G401 (cell line): Measurements from ENCODE around the gene CCDC190. TPM values are rescaled to one million over a fixed set of nuclear protein-coding genes. Genes with fewer than 3 reads are reported as not detected.
A peak's percentile ranks its signal among the peaks of the same experiment; 100 is the strongest.
"Not testable (repeated sequence)": the region's sequence is repeated elsewhere in the genome, so short reads cannot be mapped to it uniquely, and the experiment has no call there.

Source experiments
- DNase-seq: peaks from one replicate; pipeline ENCODE4 v3.0.0-alpha.2; 2015; ENCODE audit warnings: low spot score
- in situ Hi-C: cut with HindIII; loops from 2 replicates; pipeline ENCODE4 v1.10.0; 2016; ENCODE audit warnings: low sequenced_read_pairs, mixed read lengths
- total RNA-seq: library from RNA; depleted of rRNA; stranded (reverse); fragments of >200 nt; shearing (Covaris generic); gene quantifications from 2 replicates; pipeline ENCODE4 v1.2.3, GENCODE V29; 2014; rRNA removed

The CCDC190 gene
- total RNA-seq, 1 experiment from 2014 or later, result not detected

DNA sequence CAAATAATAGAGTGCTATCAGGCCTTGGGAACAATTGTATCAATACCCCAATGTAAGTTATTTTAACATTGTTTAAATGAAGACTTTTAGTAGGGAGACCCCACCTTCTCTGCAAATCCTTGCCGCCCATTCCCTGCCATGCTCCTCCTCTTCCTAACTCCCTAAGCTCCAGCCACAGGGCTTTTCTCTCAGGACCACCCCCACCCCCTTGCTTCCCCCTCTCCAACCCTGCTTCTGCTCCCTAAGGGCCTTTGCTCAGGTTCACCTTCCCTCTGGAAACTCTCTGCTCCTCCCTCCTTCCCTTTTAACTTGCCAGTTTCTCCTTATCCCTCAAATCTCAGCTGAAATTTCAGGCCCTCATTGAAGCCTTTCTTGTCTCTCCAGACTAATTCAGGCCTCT lies 16.8 kb downstream of the CCDC190 start:
- in situ Hi-C loops, result no loop called here
- no peak for DNase-seq

- in situ Hi-C loops, result no loop called here
- no peak for DNase-seq
Observed at GRCh38 chr1:162840250-162840839, 20.6 kb downstream of the CCDC190 start.

DNA sequence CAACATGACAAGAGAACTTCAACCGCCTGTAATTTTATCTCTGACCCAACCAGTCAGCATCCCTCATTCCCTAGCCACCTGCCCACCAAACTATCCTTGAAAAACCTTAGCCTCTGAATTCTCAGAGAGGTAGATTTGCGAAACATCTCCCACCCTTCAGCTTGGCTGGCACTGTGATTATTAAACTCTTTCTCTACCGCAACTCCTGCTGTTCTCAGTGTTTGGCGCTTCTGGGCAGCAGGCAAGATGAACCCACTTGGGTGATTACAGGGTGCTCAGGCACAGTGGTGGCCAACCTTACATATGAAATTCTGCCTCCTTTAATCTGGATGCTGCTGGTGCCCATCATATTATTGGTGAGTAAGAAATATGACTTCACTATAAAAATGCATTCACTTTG lies 22.1 kb downstream of the CCDC190 start:
- in situ Hi-C loops, result no loop called here

GRCh38 chr1:162835157-162835899 lies 25.6 kb downstream of the CCDC190 start:
- DNase-seq, result no peak
- in situ Hi-C loops, result no loop called here

More for the DNA sequence above, 22.1 kb downstream of the CCDC190 start:
- no peak for DNase-seq

- in situ Hi-C loops, result no loop called here
- no peak for DNase-seq
Observed at GRCh38 chr1:162832470-162832869, 28.5 kb downstream of the CCDC190 start.

DNA sequence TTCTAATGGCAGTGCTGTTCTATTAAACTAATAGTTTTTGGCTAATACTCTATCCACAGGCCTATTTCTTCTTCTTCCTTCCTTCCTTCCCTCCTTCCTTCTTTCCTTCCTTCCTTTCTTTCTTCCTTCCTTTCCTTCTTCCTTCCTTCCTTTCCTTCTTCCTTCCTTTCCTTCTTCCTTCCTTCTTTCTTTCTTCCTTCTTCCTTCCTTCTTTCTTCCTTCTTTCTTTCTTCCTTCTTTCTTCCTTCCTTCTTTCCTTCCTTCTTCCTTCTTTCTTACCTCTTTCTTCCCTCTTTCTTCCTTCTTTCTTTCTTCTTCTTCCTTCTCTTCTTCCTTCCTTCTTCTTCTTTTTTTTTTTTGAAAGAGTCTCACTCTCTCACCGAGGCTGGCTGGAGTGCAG lies 31.7 kb downstream of the CCDC190 start:
- in situ Hi-C loops, result no loop called here
- DNase-seq, result no peak

- DNase-seq, result no peak
- in situ Hi-C loops, result no loop called here
Observed at GRCh38 chr1:162823771-162824525, 37.0 kb downstream of the CCDC190 start.

DNA sequence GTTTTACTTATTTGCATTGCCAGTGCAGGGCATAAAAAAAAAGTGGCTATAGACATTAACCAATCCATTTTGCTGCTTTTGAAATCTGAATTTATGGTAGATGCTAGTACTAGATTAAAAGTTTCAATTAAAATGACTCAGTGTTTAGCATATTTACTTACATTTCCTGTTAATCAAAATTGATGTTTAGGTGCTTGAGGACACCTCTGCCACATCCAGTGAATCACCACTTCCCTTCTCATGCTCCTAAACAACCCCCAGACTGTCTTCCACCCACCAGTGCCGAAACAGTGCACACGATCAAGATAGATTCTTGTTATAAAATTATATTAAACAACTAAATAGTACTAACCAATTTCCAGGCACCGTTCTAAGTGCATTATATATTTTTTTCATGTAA lies 37.7 kb downstream of the CCDC190 start:
- no peak for DNase-seq
- in situ Hi-C loops, result no loop called here

DNA sequence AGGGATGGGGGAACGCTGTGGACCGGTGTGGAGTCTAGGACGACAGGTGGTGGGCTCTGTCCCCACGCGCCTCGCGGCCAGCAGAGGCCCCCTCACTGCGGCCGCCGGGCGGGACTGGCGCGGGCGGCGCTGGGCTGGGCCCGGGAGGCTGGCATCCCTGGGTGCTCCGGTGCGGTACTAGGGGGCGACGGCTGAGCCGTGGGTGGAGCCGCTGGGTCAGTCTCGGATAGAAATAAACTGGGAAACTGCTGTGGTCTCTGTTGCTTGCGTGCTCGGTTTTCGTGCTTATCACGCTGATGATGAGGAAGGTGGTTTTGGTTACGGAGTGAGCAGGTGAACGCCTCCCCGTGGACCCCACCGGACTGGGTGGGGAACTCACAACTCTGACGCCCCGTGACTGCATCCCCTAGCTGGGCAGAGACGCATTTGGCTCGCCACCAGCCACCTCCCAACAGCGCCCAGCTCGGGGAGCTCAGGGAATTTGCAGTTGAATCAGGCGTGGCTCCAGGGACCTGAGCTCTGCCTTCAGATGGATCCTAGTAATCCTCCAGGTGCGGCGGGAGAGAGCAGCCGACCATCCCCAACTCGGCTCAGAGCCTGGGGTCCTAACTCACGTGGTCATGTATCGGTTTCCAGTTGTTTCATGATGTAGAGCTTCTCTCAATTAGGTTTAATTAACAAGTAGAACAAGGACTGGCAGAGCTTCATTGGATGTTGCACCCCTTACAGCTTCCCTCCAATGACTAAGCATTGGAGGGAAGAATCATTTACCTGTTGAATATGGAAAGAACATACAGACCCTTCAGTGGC lies 38.4 kb downstream of the CCDC190 start:
- DNase-seq, result peak; percentile 6
- in situ Hi-C loops, result no loop called here

DNA sequence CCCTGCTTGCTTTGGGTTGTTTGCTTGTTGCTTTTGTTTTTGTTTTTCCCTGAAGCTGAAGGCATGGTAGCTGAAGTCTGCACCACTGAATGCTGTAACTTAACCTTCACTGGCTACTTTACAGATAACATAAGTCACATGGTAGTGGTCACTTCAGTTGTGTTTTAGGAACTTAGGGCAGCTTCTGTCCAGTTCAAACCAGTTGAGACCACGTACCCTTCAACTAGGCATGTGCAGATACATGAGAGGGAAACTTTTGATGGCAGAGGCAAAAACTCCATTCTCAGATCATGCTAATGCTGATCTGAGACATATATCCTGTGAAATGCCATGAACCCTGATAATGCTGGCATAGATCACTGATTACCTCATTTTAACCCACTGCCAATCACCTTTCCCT lies 42.3 kb downstream of the CCDC190 start:
- DNase-seq, in situ Hi-C loops: not testable (repeated sequence)

GRCh38 chr1:162818136-162818535 lies 42.8 kb downstream of the CCDC190 start:
- in situ Hi-C loops, DNase-seq: not testable (repeated sequence)

GRCh38 chr1:162812357-162812756 lies 48.6 kb downstream of the CCDC190 start:
- in situ Hi-C loops, DNase-seq: not testable (repeated sequence)

DNA sequence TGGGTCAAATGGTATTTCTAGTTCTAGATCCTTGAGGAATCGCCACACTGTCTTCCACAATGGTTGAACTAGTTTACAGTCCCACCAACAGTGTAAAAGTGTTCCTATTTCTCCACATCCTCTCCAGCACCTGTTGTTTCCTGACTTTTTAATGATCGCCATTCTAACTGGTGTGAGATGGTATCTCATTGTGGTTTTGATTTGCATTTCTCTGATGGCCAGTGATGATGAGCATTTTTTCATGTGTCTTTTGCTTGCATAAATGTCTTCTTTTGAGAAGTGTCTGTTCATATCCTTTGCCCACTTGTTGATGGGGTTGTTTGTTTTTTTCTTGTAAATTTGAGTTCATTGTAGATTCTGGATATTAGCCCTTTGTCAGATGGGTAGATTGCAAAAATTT lies 53.5 kb downstream of the CCDC190 start:
- in situ Hi-C loops, DNase-seq: not testable (repeated sequence)

Other genes starting within 250 kb of the CCDC190 start
- 34.3 and 37.5 TPM in 2 replicates for gene DDR2, start 228.7 kb downstream of the CCDC190 start, total RNA-seq
- gene HSD17B7, start 70.5 kb downstream of the CCDC190 start, total RNA-seq, result 20.0 and 21.5 TPM in 2 replicates
- gene RGS4, start 208.2 kb upstream of the CCDC190 start, total RNA-seq, result 1.9 and 2.7 TPM in 2 replicates